Gastroesophageal sphincter (tissue), 3 donors: ENCODE measurements around the gene BTBD1.

Experiments used
- EP300 ChIP-seq: sonication (generic); formaldehyde crosslinking; IDR thresholded peaks from one replicate; pipeline ENCODE4 v1.6.1; 2017; ENCODE audit warnings: antibody characterized with exemption, mild to moderate bottlenecking
- POLR2A ChIP-seq, 2 donors: fragments of 450-650 bp; IDR thresholded peaks; one replicate each; pipeline ENCODE4 v1.6.1; 2017; ENCODE audit warnings: antibody characterized with exemption in 2 of 2, mild to moderate bottlenecking in 2 of 2, moderate library complexity in 1 of 2
- POLR2AphosphoS5 ChIP-seq: sonication (generic); formaldehyde crosslinking; IDR thresholded peaks from one replicate; pipeline ENCODE4 v1.6.1; 2017; ENCODE audit warnings: antibody characterized with exemption
- TF ChIP-seq, protein P1 (sequence below), 4 experiments: fragments of 200-600 bp in 2 of 4; fragments of 450-650 bp in 2 of 4; sonication (generic) in 1 of 4; IDR thresholded peaks; one replicate each; pipeline ENCODE4 v1.5.1; 2017 to 2019; ENCODE audit warnings: antibody characterized with exemption in 4 of 4, mild to moderate bottlenecking in 2 of 4, moderate library complexity in 2 of 4

DNA sequence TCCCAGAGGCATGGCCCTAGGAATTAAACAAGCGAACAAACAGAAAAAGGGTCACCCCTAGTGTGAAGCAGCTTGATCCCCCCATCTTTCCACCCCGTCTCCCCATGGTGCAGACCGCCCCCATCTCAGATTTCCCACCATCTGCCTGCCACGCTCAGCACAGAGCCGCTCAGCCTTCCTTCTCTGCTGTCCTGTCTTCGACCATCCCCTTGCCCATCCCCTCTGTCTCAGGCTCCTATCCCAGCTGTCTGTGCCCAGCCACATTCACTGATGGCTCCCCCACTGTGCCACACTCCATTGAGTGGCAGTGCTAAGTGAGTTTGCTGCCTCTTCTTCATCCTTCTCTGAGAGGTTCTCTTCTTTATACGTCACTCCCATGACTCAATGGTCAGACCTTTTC, 11.7 kb upstream of the BTBD1 start:
- TF ChIP-seq, protein P1, sequence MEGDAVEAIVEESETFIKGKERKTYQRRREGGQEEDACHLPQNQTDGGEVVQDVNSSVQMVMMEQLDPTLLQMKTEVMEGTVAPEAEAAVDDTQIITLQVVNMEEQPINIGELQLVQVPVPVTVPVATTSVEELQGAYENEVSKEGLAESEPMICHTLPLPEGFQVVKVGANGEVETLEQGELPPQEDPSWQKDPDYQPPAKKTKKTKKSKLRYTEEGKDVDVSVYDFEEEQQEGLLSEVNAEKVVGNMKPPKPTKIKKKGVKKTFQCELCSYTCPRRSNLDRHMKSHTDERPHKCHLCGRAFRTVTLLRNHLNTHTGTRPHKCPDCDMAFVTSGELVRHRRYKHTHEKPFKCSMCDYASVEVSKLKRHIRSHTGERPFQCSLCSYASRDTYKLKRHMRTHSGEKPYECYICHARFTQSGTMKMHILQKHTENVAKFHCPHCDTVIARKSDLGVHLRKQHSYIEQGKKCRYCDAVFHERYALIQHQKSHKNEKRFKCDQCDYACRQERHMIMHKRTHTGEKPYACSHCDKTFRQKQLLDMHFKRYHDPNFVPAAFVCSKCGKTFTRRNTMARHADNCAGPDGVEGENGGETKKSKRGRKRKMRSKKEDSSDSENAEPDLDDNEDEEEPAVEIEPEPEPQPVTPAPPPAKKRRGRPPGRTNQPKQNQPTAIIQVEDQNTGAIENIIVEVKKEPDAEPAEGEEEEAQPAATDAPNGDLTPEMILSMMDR (IDR thresholded peaks at IDR 0.05): no peak
- TF ChIP-seq POLR2A (IDR thresholded peaks at IDR 0.05) (no peak), POLR2AphosphoS5 (no peak), EP300 (no peak)
